Heart right ventricle (tissue), 16 donors: ENCODE data around the gene RARB. TPM values are rescaled to one million over a fixed set of nuclear protein-coding genes. Genes with fewer than 3 reads are reported as not detected.

Experiments used
- ATAC-seq, 8 donors: fragments of 200-7000 bp; cut with Tn5 transposase; one replicate each; pipeline ENCODE4 v1.9.1; 2020; ENCODE audit warnings: mild to moderate bottlenecking in 8 of 8, moderate library complexity in 8 of 8, moderate number of reproducible peaks in 1 of 8
- DNase-seq, 2 donors: peaks; one replicate each; pipeline ENCODE4 v3.0.0-alpha.2; 2020
- H3K27ac ChIP-seq, 10 donors: fragments of 200-600 bp; sonication (generic) in 2 of 10; one replicate each; pipeline versions ENCODE4 v1.5.0 to v1.8.0; 2020 to 2022; ENCODE audit warnings: mild to moderate bottlenecking in 3 of 10
- H3K27me3 ChIP-seq, 7 donors: fragments of 200-600 bp; one replicate each; pipeline ENCODE4 v1.8.0; 2021 to 2022; ENCODE audit warnings: mild to moderate bottlenecking in 2 of 7
- H3K36me3 ChIP-seq, 9 donors: fragments of 200-600 bp; sonication (generic) in 1 of 9; one replicate each; pipeline versions ENCODE4 v1.5.0 to v1.8.0; 2020 to 2022; ENCODE audit warnings: mild to moderate bottlenecking in 2 of 9
- H3K4me1 ChIP-seq, 9 donors: fragments of 200-600 bp; sonication (generic) in 1 of 9; one replicate each; pipeline versions ENCODE4 v1.5.0 to v1.8.0; 2020 to 2022; ENCODE audit warnings: mild to moderate bottlenecking in 4 of 9
- H3K4me3 ChIP-seq, 10 donors: fragments of 200-600 bp; sonication (generic) in 2 of 10; one replicate each; pipeline versions ENCODE4 v1.5.0 to v1.8.0; 2020 to 2022; ENCODE audit warnings: mild to moderate bottlenecking in 7 of 10, moderate library complexity in 2 of 10
- H3K9me3 ChIP-seq, 11 donors: fragments of 200-600 bp in 10 of 11; sonication (generic) in 2 of 11; one replicate each; pipeline versions ENCODE4 v1.5.0 to v1.8.0; 2013 to 2022; ENCODE audit warnings: mild to moderate bottlenecking in 2 of 11, control low read depth in 1 of 11, moderate library complexity in 1 of 11
- WGBS, 2 donors: extraction: QIAGEN DNeasy Blood & Tissue Kit; methylation state at CpG; one replicate each; pipeline ENCODE4 v1.1.7; 2013; ENCODE audit warnings: inconsistent platforms in 1 of 2; 5-methylcytosine and 5-hydroxymethylcytosine counted together
- intact Hi-C, 10 donors: fragments of 100-400 bp; cut with DNase I; formaldehyde crosslinking; loops; one replicate each; pipeline versions ENCODE4 v1.11.1 to v1.14.2; 2022
- polyA plus RNA-seq, 2 donors: library from polyadenylated mRNA; stranded (reverse); fragments of 200-250 nt; gene quantifications; one replicate each; pipeline ENCODE4 v1.2.3, GENCODE V29; 2013
- total RNA-seq, 10 donors: library from RNA; stranded (reverse); fragmentation: NEBNext Ultra II Directional in 3 of 10; extraction: Animal tissue kit (Norgen Biotek cat#: 25700) in 3 of 10; gene quantifications; one replicate each; pipeline versions ENCODE4 v1.2.1 to v1.2.4, GENCODE V29; 2021 to 2023
- TF ChIP-seq, protein P1 (sequence below), 9 donors: fragments of 200-600 bp; sonication (generic) in 2 of 9; IDR thresholded peaks; one replicate each; pipeline versions ENCODE4 v1.5.0 to v1.8.0; 2021 to 2022; ENCODE audit warnings: antibody characterized with exemption in 9 of 9, mild to moderate bottlenecking in 5 of 9, moderate library complexity in 1 of 9
- donor health status: Arrhythmogenic right ventricular cardiomyopathy.
- donor health status: ischemic (EF 13 %, LVEDD 7.1; RV severe dilation, severe dysfunction).
- donor health status: healthy with polysubstance abuse.
- donor health status: DM: no; HTN: yes; CAD: no.
- donor health status: DM: no; HTN: no; CAD: no.
- donor health status: ischemic (EF 25% LVEDD 6.9; RV normal size, moderate dysfunction).
- donor health status: ischemic (EF 25% LVEDD 5.7; RV mildly dilated, moderate dysfunction).
- donor health status: healthy.
- donor health status: DM: yes; HTN: yes; CAD: no.
- donor health status: Ischemic cardiomyopathy.
- donor health status: ischemic (EF 35%, LVEDD 5.7; RV mildly dilated, moderate dysfunction).
- donor health status: nonischemic (EF 11% LVEDD 7.7; RV severe dilation, severe dysfunction).
- donor health status: DM: yes; HTN: yes; CAD: no.
- donor health status: PGD.
- donor health status: ischemic (EF 29% LVEDD 5.4; RV normal size, mild dysfunction).
- donor health status: nonischemic (EF 23%, LVEDD 6.1; RV moderate dilation, normal function).

Gene RARB
- total and polyA plus RNA-seq, 12 donors, result 3.6 to 23.2 (median 17.8) TPM

DNA sequence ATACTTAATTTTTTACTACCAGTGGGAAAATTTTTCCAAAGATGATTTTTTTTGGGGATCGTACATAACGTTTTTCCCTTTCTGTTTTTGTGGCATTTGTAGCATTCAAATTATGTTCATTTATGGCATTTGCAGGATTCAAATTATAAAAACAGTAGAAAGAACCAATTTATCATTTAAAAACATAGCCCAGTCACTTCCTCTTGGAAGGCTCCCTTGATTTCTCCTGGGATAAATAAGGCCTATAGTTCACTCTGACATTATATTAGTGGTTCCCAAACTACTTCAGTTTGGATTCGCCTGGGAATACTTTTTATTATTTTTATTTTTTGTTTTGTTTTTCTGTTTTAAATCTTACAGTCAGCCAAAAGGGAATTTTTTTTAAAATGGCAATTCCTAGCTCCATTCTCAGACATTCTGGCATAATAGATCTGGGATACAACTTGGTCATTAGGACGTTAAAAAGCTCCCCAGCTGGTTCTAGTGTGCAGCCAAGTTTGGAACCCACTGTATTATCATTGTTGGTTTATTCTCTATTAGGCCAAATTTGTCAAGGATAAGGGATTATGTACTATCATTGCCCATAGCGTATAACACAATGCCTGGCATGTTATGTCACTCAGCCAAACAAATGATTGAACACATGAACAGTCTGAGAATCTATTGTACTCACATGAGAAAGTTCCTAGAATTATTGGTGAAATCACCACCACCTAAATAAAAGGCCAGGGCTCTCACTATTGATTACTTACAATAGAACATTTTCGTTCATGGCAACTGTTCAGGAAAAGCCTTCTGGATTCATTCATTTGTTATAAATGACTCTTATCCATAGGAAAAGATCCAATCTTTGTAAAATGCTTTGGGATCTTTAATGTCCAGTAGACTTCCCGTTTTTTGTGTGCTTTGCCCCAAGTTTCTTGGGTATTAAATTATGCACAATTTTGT lies 28.9 kb downstream of the RARB start:
- Histone ChIP-seq H3K4me1 (peaks cover 18 to 90% (median 69%) of the 10 kb centered on the region in 9 donors), H3K36me3 (peaks cover 0 to 9% (median 0%) of the 10 kb centered on the region in 9 donors), H3K9me3 (no peaks in the 10 kb centered on the region), H3K27ac (peak overlapping the region in 9 of 10 donors; percentile 37 to 77 (median 71)), H3K27me3 (no peaks in the 10 kb centered on the region), H3K4me3 (no peak overlapping the region)
- DNase-seq (no peak), ATAC-seq (peak in 1 of 8 donors; percentile 45)
- 54 to 56% methylated on average over 7 of the region's 7 CpGs for WGBS, 2 donors
- intact Hi-C loops, result no loop called here
- TF ChIP-seq, protein P1, sequence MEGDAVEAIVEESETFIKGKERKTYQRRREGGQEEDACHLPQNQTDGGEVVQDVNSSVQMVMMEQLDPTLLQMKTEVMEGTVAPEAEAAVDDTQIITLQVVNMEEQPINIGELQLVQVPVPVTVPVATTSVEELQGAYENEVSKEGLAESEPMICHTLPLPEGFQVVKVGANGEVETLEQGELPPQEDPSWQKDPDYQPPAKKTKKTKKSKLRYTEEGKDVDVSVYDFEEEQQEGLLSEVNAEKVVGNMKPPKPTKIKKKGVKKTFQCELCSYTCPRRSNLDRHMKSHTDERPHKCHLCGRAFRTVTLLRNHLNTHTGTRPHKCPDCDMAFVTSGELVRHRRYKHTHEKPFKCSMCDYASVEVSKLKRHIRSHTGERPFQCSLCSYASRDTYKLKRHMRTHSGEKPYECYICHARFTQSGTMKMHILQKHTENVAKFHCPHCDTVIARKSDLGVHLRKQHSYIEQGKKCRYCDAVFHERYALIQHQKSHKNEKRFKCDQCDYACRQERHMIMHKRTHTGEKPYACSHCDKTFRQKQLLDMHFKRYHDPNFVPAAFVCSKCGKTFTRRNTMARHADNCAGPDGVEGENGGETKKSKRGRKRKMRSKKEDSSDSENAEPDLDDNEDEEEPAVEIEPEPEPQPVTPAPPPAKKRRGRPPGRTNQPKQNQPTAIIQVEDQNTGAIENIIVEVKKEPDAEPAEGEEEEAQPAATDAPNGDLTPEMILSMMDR (IDR thresholded peaks at IDR 0.05), result no peak

DNA sequence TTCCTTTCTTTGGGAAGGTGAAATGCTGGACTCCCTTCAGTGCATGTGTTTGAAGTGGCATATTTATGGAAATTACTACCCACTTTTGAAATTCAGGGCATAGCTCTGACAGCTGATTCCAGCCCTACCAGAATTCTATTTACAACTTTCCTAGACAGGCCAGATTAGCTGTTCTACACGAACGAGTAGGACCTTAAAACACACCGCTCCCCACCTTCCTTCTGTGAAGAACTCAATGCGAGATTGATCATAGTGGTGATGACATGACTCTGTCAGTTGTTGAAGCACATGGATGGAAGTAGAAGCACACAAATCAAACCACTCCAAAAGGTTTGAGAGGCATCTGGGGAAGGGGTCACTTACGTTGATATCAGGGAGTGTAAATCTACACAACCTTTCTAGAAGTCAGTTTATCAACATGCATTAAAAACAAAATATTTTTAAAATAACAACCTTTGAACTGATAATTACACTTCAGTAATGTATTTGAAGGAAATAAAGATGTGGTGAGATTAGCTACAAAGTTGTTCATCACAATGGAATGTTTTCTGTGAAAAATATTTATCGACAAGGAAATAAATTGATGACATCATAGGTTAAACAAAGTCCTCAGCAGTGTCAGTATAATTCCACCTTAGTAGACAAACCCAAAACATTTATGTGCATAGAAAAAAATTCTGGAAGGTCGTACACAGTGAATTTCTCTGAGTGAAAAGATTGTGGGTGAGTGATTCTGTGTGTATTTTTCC lies 29.8 kb downstream of the RARB start:
- DNase-seq, result no peak
- intact Hi-C loops, result no loop called here
- Histone ChIP-seq H3K9me3 (no peaks in the 10 kb centered on the region), H3K4me1 (peaks cover 18 to 87% (median 74%) of the 10 kb centered on the region in 9 donors), H3K36me3 (peaks cover 0 to 12% (median 0%) of the 10 kb centered on the region in 9 donors), H3K27ac (peak overlapping the region in 9 of 10 donors; percentile 37 to 77 (median 71)), H3K27me3 (no peaks in the 10 kb centered on the region), H3K4me3 (peak overlapping the region in 1 of 10 donors; percentile 15)
- TF ChIP-seq, protein P1 (IDR thresholded peaks at IDR 0.05), result no peak
- 42 to 53% methylated on average over 7 of the region's 7 CpGs for WGBS, 2 donors
- ATAC-seq, result peak in 7 of 8 donors; percentile 44 to 80 (median 61)

DNA sequence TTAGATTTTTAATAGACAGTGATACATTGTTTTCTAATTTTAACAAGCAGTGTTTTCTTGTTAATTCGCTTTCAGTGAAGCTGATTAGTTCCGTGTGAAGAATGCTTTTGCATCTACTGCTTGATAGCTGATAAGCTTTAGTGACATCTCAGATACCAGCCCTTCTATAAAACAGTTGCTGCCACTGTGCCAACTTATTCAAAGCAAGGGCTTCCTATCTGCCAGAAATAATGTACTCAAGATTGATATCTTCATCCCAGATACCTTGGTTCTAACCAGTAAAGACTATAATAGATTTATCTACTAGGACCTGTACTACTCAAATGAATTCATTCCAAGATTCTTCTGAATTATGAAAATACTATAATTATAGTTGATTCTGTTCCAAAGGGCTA lies 30.4 kb downstream of the RARB start:
- peaks cover 18 to 82% (median 74%) of the 10 kb centered on the region in 9 donors for H3K4me1 ChIP-seq
- TF ChIP-seq, protein P1 (IDR thresholded peaks at IDR 0.05), result no peak
- peaks cover 0 to 12% (median 0%) of the 10 kb centered on the region in 9 donors for H3K36me3 ChIP-seq
- peak overlapping the region in 8 of 10 donors; percentile 13 to 77 (median 72) for H3K27ac ChIP-seq
- intact Hi-C loops, result no loop called here
- WGBS, 2 donors, result 25 to 39% methylated on average over 2 of the region's 2 CpGs
- no peak for DNase-seq
- no peak for ATAC-seq
- H3K27me3 ChIP-seq, result no peaks in the 10 kb centered on the region
- peak overlapping the region in 1 of 10 donors; percentile 15 for H3K4me3 ChIP-seq
- H3K9me3 ChIP-seq, result no peaks in the 10 kb centered on the region

DNA sequence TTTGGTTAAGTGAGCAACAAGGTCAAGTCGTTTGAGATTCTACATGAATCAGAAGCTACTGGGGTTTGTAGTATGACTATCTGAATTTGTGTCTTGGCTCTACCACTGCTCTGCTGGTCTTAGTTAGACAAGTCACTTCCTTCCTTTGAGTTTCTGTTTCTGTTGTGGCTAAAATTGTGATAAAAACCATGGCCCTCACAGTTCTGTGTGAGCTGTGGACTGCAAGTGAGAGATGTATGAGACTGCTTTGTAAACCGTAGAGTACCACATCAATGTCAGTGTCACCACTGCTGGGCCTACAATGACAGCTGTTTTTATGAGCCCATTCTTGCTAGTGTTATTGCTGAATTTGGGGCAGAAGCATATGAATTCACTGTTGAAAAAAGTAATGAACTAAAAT lies 32.7 kb downstream of the RARB start:
- intact Hi-C loops, result no loop called here
- H3K27me3 ChIP-seq, result no peaks in the 10 kb centered on the region
- no peak overlapping the region for H3K4me3 ChIP-seq
- TF ChIP-seq, protein P1 (IDR thresholded peaks at IDR 0.05), result no peak
- DNase-seq (no peak), ATAC-seq (no peak)
- H3K27ac ChIP-seq, result peak overlapping the region in 2 of 10 donors; percentile 29 to 43
- no peaks in the 10 kb centered on the region for H3K9me3 ChIP-seq
- H3K36me3 ChIP-seq, result peaks cover 0 to 12% (median 0%) of the 10 kb centered on the region in 9 donors
- 55 to 63% methylated on average over 2 of the region's 2 CpGs for WGBS, 2 donors
- H3K4me1 ChIP-seq, result peaks cover 13 to 76% (median 51%) of the 10 kb centered on the region in 9 donors
